ENCODE results near the gene SLC41A3. TPM values are rescaled to one million over a fixed set of nuclear protein-coding genes. Genes with fewer than 3 reads are reported as not detected.
A peak's percentile ranks its signal among the peaks of the same experiment; 100 is the strongest.

The SLC41A3 gene
- total RNA-seq, 4 donors from 2014 or later = 31.0 to 62.7 (median 37.5) TPM

GRCh38 chr3:126116526-126116925, 32.6 kb upstream of the SLC41A3 start:
- TF ChIP-seq CTCF (IDR thresholded peaks at IDR 0.05) (no peak), POLR2AphosphoS5 (IDR thresholded peaks at IDR 0.05) (no peak), EP300 (IDR thresholded peaks at IDR 0.05) (no peak), POLR2A (IDR thresholded peaks at IDR 0.05) (no peak)
- Histone ChIP-seq H3K27me3 (no peaks in the 10 kb centered on the region), H3K9me3 (no peaks in the 10 kb centered on the region), H3K27ac (no peak overlapping the region), H3K4me1 (no peaks in the 10 kb centered on the region), H3K4me3 (no peak overlapping the region), H3K36me3 (peaks cover 0 to 30% of the 10 kb centered on the region in 2 donors)
- ATAC-seq = no peak
- WGBS, 2 donors (ENCODE audit: low coverage in 1 of 2) = 71% methylated on average over 1 of the region's 1 CpG; no CpG with 5 or more reads in 1 of the 2 donors

- 70 to 93% methylated on average over 2 to 6 of the region's 16 CpGs for WGBS, 2 donors (ENCODE audit: low coverage in 1 of 2)
- Histone ChIP-seq H3K4me1 (no peaks in the 10 kb centered on the region), H3K27me3 (no peaks in the 10 kb centered on the region), H3K9me3 (no peaks in the 10 kb centered on the region), H3K36me3 (peaks cover 0 to 35% of the 10 kb centered on the region in 2 donors), H3K4me3 (no peak overlapping the region), H3K27ac (no peak overlapping the region)
- TF ChIP-seq EP300 (IDR thresholded peaks at IDR 0.05) = no peak
- TF ChIP-seq POLR2AphosphoS5 (IDR thresholded peaks at IDR 0.05) = no peak
- TF ChIP-seq CTCF (IDR thresholded peaks at IDR 0.05) = no peak
- no peak for TF ChIP-seq POLR2A (IDR thresholded peaks at IDR 0.05)
- ATAC-seq = no peak
Measured at GRCh38 chr3:126114443-126115386, 30.8 kb upstream of the SLC41A3 start.

- peak in 1 of 4 experiments; percentile 6 for TF ChIP-seq CTCF (IDR thresholded peaks at IDR 0.05)
- no peak for TF ChIP-seq POLR2AphosphoS5 (IDR thresholded peaks at IDR 0.05)
- no peak for TF ChIP-seq POLR2A (IDR thresholded peaks at IDR 0.05)
- TF ChIP-seq EP300 (IDR thresholded peaks at IDR 0.05) = no peak
- Histone ChIP-seq H3K27me3 (no peaks in the 10 kb centered on the region), H3K4me3 (no peak overlapping the region), H3K36me3 (peaks cover 0 to 44% of the 10 kb centered on the region in 2 donors), H3K9me3 (no peaks in the 10 kb centered on the region), H3K27ac (no peak overlapping the region), H3K4me1 (no peaks in the 10 kb centered on the region)
- ATAC-seq = no peak
- WGBS, 2 donors (ENCODE audit: low coverage in 1 of 2) = 100% methylated on average over 1 of the region's 9 CpGs
Measured at GRCh38 chr3:126113733-126114442, 30.0 kb upstream of the SLC41A3 start.

GRCh38 chr3:126113238-126113555, 29.3 kb upstream of the SLC41A3 start:
- TF ChIP-seq CTCF (IDR thresholded peaks at IDR 0.05) (no peak), POLR2AphosphoS5 (IDR thresholded peaks at IDR 0.05) (no peak), EP300 (IDR thresholded peaks at IDR 0.05) (no peak), POLR2A (IDR thresholded peaks at IDR 0.05) (no peak)
- WGBS, 2 donors (ENCODE audit: low coverage in 1 of 2) = 14 to 20% methylated on average over 1 of the region's 6 CpGs

More at GRCh38 chr3:126113238-126113555, 29.3 kb upstream of the SLC41A3 start:
- H3K9me3 ChIP-seq = no peaks in the 10 kb centered on the region
- no peak for ATAC-seq
- H3K27ac ChIP-seq = no peak overlapping the region
- H3K36me3 ChIP-seq = peaks cover 0 to 51% of the 10 kb centered on the region in 2 donors
- H3K4me1 ChIP-seq = no peaks in the 10 kb centered on the region
- no peaks in the 10 kb centered on the region for H3K27me3 ChIP-seq
- no peak overlapping the region for H3K4me3 ChIP-seq

All from gastroesophageal sphincter (tissue), 4 donors.